ENCODE data around the gene ESPN. TPM values are rescaled to one million over a fixed set of nuclear protein-coding genes. Genes with fewer than 3 reads are reported as not detected.
A peak's percentile ranks its signal among the peaks of the same experiment; 100 is the strongest.

The ESPN gene
- total and polyA plus RNA-seq, 10 of the 15 experiments (the other 5 are each of a cell fraction or from before 2014, with no cell fraction given): 0.18 to 0.71 (median 0.59) TPM; not detected in 7

- H3K36me3 ChIP-seq (ENCODE audit: control insufficient read depth in 2 of 2, insufficient read depth in 2 of 2, low read length in 1 of 2): no peaks in the 10 kb centered on the region
- H3K4me3 ChIP-seq: no peak overlapping the region
- ChIA-PET POLR2A (no interaction called here), SMC1A (ENCODE audit: uncharacterized antibody, unreplicated experiment) (interaction anchor here (1.1 kb wide), 1 partner anchor 14 kb away, joined by 4 read pairs; no protein-coding TSS in a partner anchor), CTCF (interaction anchor here (0.6 to 1.6 kb wide), 3 partner anchors 28 to 132 kb away, joined by 3 read pairs; no protein-coding TSS in a partner anchor), RAD21 (ENCODE audit: unreplicated experiment) (interaction anchor here (0.6 kb wide), 1 partner anchor 29 kb away, joined by 3 read pairs; no protein-coding TSS in a partner anchor)
- in situ Hi-C loops (cut with MboI) (no loop called here), intact Hi-C loops (cut with micrococcal nuclease; ENCODE audit: unreplicated experiment) (no loop called here)
- peaks cover 6% of the 10 kb centered on the region for H3K79me2 ChIP-seq (ENCODE audit: control insufficient read depth, insufficient read depth, low read length)
- ATAC-seq (no peak; the same call in 2 of the 3 replicates), FAIRE-seq (no peak), DNase-seq (ENCODE audit: low read depth, low spot score) (no peak)
- H2AFZ ChIP-seq (ENCODE audit: control insufficient read depth, low read depth, low read length): no peak overlapping the region
- H3K9me3 ChIP-seq (replicated peaks; ENCODE audit: control insufficient read depth, insufficient read depth, low read length): no peaks in the 10 kb centered on the region
- H3K4me2 ChIP-seq (ENCODE audit: control insufficient read depth, insufficient read depth): no peak overlapping the region
- H4K20me1 ChIP-seq (ENCODE audit: control insufficient read depth, insufficient read depth): no peaks in the 10 kb centered on the region
- no peaks in the 10 kb centered on the region for H3K27me3 ChIP-seq (replicated peaks in 1 of 2; ENCODE audit: control insufficient read depth in 2 of 2, insufficient read depth in 2 of 2, low read length in 1 of 2)
- WGBS (ENCODE audit: insufficient coverage, insufficient replicate concordance, low lambda C conversion rate, missing lambda C conversion rate): 85% methylated on average over 10 of the region's 12 CpGs
- no peak overlapping the region for H3K9ac ChIP-seq (ENCODE audit: control insufficient read depth, insufficient read depth, low read length)
- no TSS peak for BruUV-seq (replicated peaks)
- TF ChIP-seq SUPT20H (IDR thresholded peaks at IDR 0.05; ENCODE audit: borderline replicate concordance, control insufficient read depth, low read depth, low read length) (no peak), CTCF (IDR thresholded peaks at IDR 0.05 in 2 of 3, conservative IDR thresholded peaks at IDR 0.05 in 1 of 3; ENCODE audit: control insufficient read depth in 2 of 3, extremely low read depth in 1 of 3, insufficient read depth in 1 of 3, low read depth in 3 of 3, low read length in 3 of 3) (0 out of 6 replicates have a peak, but pooled peaks of 1 of the 3 experiments have one; percentile 15), NKRF (conservative IDR thresholded peaks at IDR 0.05) (no peak)
- no peak overlapping the region for H3K27ac ChIP-seq (ENCODE audit: control insufficient read depth, insufficient read depth)
- H3K4me1 ChIP-seq (ENCODE audit: control insufficient read depth, insufficient read depth, low read length): no peaks in the 10 kb centered on the region
Measured at GRCh38 chr1:6378096-6378746, 46.4 kb upstream of the ESPN start.

Measured in GM12878 (cell line).